Activated B cell treated with CpG ODN at 0.5 μM for 24 hours (primary cell): Measurements from ENCODE around the gene ADARB1. TPM values are rescaled to one million over a fixed set of nuclear protein-coding genes. Genes with fewer than 3 reads are reported as not detected.

ENCODE experiments used
- ATAC-seq: fragments of 200-7000 bp; cut with Tn5 transposase; one replicate; pipeline ENCODE4 v1.10.0; 2021; ENCODE audit warnings: low read depth, mild to moderate bottlenecking, moderate library complexity
- CTCF ChIA-PET: fragments of 350-600 bp; sonication (Branson Sonifier 250); formaldehyde crosslinking; loops from one replicate; lab custom pipeline; 2021; ENCODE audit warnings: antibody characterized with exemption; lab: Charles Lee
- POLR2A ChIA-PET: fragments of 350-600 bp; sonication (Branson Sonifier 250); formaldehyde crosslinking; loops from one replicate; lab custom pipeline; 2021; ENCODE audit warnings: antibody characterized with exemption; lab: Charles Lee
- DNase-seq: peaks from one replicate; pipeline ENCODE4 v3.0.0; 2022
- H3K27ac Mint-ChIP-seq: one replicate; pipeline ENCODE4 v1.8.0; 2020; ENCODE audit warnings: mixed read lengths
- H3K27me3 Mint-ChIP-seq: one replicate; pipeline ENCODE4 v1.8.0; 2021; ENCODE audit warnings: mixed read lengths
- H3K36me3 Mint-ChIP-seq: one replicate; pipeline ENCODE4 v1.8.0; 2021; ENCODE audit warnings: low read depth, mixed read lengths
- H3K4me1 Mint-ChIP-seq: one replicate; pipeline ENCODE4 v1.8.0; 2021; ENCODE audit warnings: mixed read lengths
- H3K4me3 Mint-ChIP-seq: one replicate; pipeline ENCODE4 v1.8.0; 2020; ENCODE audit warnings: mild to moderate bottlenecking, mixed read lengths
- H3K9me3 Mint-ChIP-seq: one replicate; pipeline ENCODE4 v1.8.0; 2020; ENCODE audit warnings: mixed read lengths
- intact Hi-C: fragments of 100-400 bp; cut with micrococcal nuclease; formaldehyde crosslinking; loops from one replicate; pipeline ENCODE4 v1.15.1; 2024
- total RNA-seq: library from RNA; stranded (reverse); gene quantifications from 2 replicates; pipeline ENCODE4 v1.2.3, GENCODE V29; 2022
- TF ChIP-seq, protein P1 (sequence below): fragments of 200-600 bp; IDR thresholded peaks from one replicate; pipeline ENCODE4 v1.8.0; 2022; ENCODE audit warnings: antibody characterized with exemption, mild to moderate bottlenecking

The ADARB1 gene
- total RNA-seq, 1 donor from 2014 or later = 22.6 TPM

DNA sequence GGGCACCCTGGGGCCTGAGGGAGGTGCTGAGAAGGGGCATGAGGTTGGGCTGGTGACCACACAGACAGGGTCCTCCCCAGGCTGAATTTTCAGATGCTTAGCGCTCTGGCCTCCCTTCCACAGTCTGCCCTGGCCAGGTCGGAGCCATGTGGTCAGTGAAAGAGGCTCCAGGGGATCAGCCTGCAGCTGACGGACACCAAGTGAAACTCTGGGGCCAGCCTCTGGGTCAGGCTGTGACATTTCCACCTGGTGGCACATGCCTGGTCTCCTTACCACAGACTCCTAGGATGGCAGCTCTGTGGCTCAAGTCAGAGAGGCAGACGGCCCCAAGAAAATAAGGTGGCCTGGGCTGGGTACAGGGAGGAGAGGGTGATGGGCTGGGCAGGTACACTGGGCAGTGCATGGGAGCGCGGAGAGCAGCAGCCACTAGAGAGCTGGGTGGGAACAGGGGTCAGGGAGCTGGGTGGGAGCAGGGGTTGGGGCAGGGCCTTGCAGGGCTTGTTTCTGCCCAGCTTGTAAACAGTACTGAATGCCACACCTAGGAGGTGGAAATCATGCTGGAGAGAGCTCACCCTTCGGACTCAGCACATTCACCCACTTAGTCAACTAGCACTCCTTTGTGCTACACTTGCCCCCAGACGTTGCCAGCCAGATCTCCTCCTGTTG is 20.7 kb upstream of the ADARB1 start:
- ChIA-PET CTCF (no interaction called here), POLR2A (no interaction called here)
- no peak for DNase-seq
- no peaks in the 10 kb centered on the region for H3K36me3 Mint-ChIP-seq
- no peaks in the 10 kb centered on the region for H3K9me3 Mint-ChIP-seq
- no peaks in the 10 kb centered on the region for H3K4me1 Mint-ChIP-seq
- ATAC-seq = no peak
- TF ChIP-seq, protein P1, sequence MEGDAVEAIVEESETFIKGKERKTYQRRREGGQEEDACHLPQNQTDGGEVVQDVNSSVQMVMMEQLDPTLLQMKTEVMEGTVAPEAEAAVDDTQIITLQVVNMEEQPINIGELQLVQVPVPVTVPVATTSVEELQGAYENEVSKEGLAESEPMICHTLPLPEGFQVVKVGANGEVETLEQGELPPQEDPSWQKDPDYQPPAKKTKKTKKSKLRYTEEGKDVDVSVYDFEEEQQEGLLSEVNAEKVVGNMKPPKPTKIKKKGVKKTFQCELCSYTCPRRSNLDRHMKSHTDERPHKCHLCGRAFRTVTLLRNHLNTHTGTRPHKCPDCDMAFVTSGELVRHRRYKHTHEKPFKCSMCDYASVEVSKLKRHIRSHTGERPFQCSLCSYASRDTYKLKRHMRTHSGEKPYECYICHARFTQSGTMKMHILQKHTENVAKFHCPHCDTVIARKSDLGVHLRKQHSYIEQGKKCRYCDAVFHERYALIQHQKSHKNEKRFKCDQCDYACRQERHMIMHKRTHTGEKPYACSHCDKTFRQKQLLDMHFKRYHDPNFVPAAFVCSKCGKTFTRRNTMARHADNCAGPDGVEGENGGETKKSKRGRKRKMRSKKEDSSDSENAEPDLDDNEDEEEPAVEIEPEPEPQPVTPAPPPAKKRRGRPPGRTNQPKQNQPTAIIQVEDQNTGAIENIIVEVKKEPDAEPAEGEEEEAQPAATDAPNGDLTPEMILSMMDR = no peak
- H3K27me3 Mint-ChIP-seq = peaks cover 34% of the 10 kb centered on the region
- H3K4me3 Mint-ChIP-seq = no peak overlapping the region
- no peak overlapping the region for H3K27ac Mint-ChIP-seq
- intact Hi-C loops = no loop called here

DNA sequence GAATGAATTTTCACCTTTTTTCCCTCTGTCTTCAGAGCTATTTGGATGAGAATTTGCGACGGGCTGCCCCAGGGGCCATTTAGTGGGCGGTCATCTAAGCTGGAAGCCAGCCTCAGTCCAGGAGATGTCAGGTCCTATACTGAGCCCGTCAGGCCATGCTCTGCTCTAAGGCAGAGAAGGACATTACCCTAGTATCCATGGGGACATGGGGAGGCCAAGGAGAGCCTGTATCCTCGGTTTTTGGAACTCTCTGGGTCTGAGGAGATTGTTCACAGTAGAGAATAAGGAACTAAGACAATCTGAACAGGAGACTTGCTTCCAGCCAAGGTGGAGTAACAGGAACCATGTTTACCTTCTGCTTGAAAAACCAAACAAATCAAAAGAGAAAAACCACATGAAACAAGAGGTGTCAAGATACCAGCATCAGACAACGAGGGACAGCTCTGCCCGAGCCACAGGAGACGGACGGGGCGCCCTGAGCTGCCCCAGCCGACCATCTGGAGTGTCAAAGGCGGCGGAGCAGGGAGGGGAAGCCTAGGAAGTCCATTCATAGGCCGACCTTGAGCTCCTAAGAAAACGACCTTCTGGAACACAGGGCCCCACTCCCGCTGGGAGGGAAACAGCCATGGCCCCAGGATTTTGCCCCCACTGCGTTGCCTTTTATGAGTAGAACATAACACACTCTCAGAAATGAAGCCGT is 20.0 kb upstream of the ADARB1 start:
- DNase-seq = no peak
- Mint-ChIP-seq H3K27me3 (peaks cover 34% of the 10 kb centered on the region), H3K27ac (no peak overlapping the region), H3K9me3 (no peaks in the 10 kb centered on the region), H3K4me1 (no peaks in the 10 kb centered on the region), H3K4me3 (no peak overlapping the region), H3K36me3 (no peaks in the 10 kb centered on the region)
- ATAC-seq = no peak
- ChIA-PET CTCF (no interaction called here), POLR2A (no interaction called here)
- TF ChIP-seq, protein P1 = no peak
- intact Hi-C loops = no loop called here

DNA sequence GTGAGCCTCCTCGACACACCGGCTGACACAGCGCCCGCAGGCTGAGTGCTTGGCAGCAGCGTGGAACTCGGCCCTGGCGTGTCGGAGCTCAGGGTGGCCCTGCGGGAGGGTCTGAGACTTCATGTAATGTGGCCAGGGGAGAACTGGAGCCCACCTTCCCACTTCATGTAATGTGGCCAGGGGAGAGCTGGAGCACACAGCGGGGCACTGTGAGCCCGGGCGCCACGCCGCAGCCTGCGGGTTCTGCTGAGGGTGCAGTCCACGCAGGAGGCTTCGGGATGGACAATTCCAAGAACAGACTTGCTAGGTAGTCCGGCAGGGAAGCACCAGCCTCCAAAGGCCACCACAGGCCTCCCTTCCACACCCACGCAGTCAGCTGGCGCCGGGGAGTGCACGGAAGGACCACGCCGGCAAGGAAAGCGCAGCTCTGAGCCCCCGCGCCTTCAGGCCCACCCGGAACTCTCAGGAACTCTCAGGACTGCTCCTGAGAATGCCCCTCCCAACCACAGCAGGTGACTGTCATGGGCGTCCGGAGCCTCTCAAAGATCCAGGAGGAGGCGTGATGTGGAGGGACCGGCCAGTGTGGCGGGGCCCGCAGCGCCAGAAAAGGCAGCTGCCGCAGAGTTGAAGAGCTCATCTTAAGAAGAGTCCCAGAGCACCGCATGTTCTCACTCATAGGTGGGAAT is 19.3 kb upstream of the ADARB1 start:
- Mint-ChIP-seq H3K4me1 (no peaks in the 10 kb centered on the region), H3K27me3 (peaks cover 34% of the 10 kb centered on the region), H3K36me3 (no peaks in the 10 kb centered on the region), H3K9me3 (no peaks in the 10 kb centered on the region), H3K4me3 (no peak overlapping the region), H3K27ac (no peak overlapping the region)
- TF ChIP-seq, protein P1 = no peak
- DNase-seq = no peak
- intact Hi-C loops = no loop called here
- ChIA-PET CTCF (no interaction called here), POLR2A (no interaction called here)
- no peak for ATAC-seq

DNA sequence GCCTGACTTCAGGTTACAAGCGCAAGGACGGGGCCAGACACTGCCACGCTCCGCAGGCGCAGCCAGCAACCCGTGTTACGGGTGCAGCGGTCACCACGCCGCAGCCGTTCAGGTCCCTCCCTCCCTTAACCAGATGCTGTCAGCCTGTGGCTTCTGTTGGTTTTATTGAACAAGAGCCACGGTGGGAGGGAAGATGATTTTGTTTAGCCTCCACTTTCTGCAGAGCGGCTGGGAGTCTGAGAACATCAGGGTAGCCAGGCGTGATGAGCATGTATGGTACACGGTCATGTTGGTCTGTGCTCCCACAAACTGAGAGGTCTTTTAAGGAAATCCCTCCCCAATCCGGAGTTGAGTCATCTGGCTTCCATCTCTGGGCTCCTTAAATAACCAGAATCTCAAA is 18.5 kb upstream of the ADARB1 start:
- H3K9me3 Mint-ChIP-seq = no peaks in the 10 kb centered on the region

More for the DNA sequence above, 18.5 kb upstream of the ADARB1 start:
- intact Hi-C loops = no loop called here
- H3K36me3 Mint-ChIP-seq = no peaks in the 10 kb centered on the region
- peaks cover 34% of the 10 kb centered on the region for H3K27me3 Mint-ChIP-seq
- ATAC-seq (no peak), DNase-seq (no peak)
- no peaks in the 10 kb centered on the region for H3K4me1 Mint-ChIP-seq
- CTCF ChIA-PET = no interaction called here
- H3K4me3 Mint-ChIP-seq = no peak overlapping the region
- TF ChIP-seq, protein P1 = no peak
- H3K27ac Mint-ChIP-seq = no peak overlapping the region
- POLR2A ChIA-PET = no interaction called here
